ENCODE measurements around the gene ATF1.

ATF1 gene

DNA sequence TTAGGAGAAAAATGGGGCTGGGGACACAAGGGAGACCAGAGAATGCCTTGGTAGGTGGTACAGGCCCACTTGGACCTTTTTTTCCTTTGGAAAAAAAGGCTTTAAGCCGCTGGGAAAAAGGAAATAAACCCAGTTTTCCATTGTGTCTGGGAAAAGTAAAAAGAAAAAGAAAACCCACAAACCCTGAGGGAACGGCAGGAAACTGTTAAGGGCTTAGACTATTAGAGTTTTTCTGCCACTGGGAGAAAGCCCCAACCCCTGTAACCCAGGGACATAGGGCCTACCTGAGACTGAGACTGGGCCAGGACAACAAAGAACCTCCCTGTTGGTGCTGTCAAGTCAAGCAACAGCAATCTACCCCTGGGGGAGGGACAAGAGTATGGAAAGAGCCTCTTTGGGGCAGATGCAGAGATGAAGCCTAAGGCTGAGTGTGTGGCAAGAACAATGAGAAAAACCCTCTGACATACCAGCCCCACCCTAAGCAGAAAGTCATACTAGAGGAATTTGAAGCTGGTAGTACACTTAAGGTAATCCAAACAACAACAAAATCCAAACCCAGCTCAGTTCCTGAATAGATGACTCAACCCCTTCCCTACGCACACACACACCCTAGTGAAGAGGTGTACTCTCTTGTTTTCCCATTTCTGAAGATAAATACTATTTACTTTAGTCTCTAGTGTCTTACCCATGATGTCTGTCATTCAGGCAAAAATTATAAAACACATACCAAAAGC lies 22.8 kb downstream of the ATF1 start:
- DNase-seq = peak; percentile 94
- H2BK120ac ChIP-seq (ENCODE audit: low read depth, low read length) = peak overlapping the region; percentile 89
- peak overlapping the region; percentile 52 to 78 for H3K18ac ChIP-seq (ENCODE audit: low read depth in 1 of 2, low read length in 2 of 2)
- H3K27me3 ChIP-seq (ENCODE audit: control insufficient read depth in 1 of 2, insufficient read depth in 1 of 2, low read length in 2 of 2) = no peaks in the 10 kb centered on the region
- no peak overlapping the region for H3K14ac ChIP-seq (ENCODE audit: low read length in 2 of 2)
- no peak overlapping the region for H2BK5ac ChIP-seq (ENCODE audit: low read depth, low read length, poor library complexity, severe bottlenecking)
- H3K4me3 ChIP-seq (ENCODE audit: insufficient read depth in 1 of 2, low read depth in 1 of 2, low read length in 2 of 2) = peak overlapping the region in 1 of 2 experiments; percentile 3
- H4K8ac ChIP-seq (ENCODE audit: low read length) = peak overlapping the region; percentile 87
- H2AFZ ChIP-seq (ENCODE audit: low read depth, low read length) = no peak overlapping the region
- H3K4ac ChIP-seq (ENCODE audit: low read depth in 1 of 2, low read length in 2 of 2) = peak overlapping the region; percentile 29 to 82
- H3K23ac ChIP-seq (ENCODE audit: low read length in 2 of 2) = no peak overlapping the region
- peak overlapping the region; percentile 95 for H2AK5ac ChIP-seq (ENCODE audit: low read length, severe bottlenecking)
- H2BK12ac ChIP-seq (ENCODE audit: low read length in 2 of 2) = peak overlapping the region; percentile 51 to 78
- H3K4me1 ChIP-seq (ENCODE audit: control insufficient read depth, insufficient read depth, low read depth, low read length) = peaks cover 14% of the 10 kb centered on the region
- 2% methylated on average over 3 of the region's 3 CpGs for WGBS
- H3K36me3 ChIP-seq (ENCODE audit: control insufficient read depth in 1 of 2, insufficient read depth in 2 of 2, low read depth in 1 of 2, low read length in 2 of 2) = peaks cover 2 to 26% of the 10 kb centered on the region in 2 experiments
- H2BK15ac ChIP-seq (ENCODE audit: low read depth, poor library complexity, severe bottlenecking) = no peak overlapping the region
- peak overlapping the region; percentile 56 for H3K9ac ChIP-seq (ENCODE audit: low read length)
- H4K91ac ChIP-seq (ENCODE audit: low read length) = peak overlapping the region; percentile 34
- H3K79me1 ChIP-seq (replicated peaks; ENCODE audit: low read length, poor library complexity, severe bottlenecking) = peaks cover 13% of the 10 kb centered on the region
- H3K4me2 ChIP-seq (ENCODE audit: low read length, poor library complexity, severe bottlenecking) = peak overlapping the region; percentile 52
- H3K9me3 ChIP-seq (ENCODE audit: control insufficient read depth, low read length) = peaks cover 6% of the 10 kb centered on the region
- peak overlapping the region; percentile 82 for H3K27ac ChIP-seq (ENCODE audit: low read length, poor library complexity, severe bottlenecking)

DNA sequence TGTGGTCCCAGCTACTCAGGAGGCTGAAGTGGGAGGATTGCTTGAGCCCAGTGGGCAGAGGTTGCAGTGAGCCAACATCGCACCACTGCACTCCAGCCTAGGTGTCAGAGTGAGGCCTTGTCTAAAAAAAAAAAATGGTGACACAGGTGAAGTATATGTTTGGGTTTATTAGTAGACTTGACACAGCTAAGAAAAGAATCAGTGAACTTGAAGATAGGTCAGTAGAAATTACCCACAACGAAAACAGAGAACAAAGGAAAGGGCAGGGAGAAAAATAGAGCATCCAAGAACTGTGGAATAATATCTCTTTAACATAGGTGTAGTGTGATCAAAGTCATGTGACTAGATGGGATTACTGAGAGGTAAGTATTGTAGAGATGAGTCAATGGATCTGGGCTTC lies 23.7 kb downstream of the ATF1 start:
- DNase-seq = peak; percentile 2
- H3K4me3 ChIP-seq (ENCODE audit: insufficient read depth in 1 of 2, low read depth in 1 of 2, low read length in 2 of 2) = no peak overlapping the region
- no peak overlapping the region for H3K9ac ChIP-seq (ENCODE audit: low read length)

GRCh38 chr12:50788561-50788960 lies 24.7 kb downstream of the ATF1 start:
- WGBS = 0% methylated on average over 3 of the region's 3 CpGs
- peaks cover 14% of the 10 kb centered on the region for H3K4me1 ChIP-seq (ENCODE audit: control insufficient read depth, insufficient read depth, low read depth, low read length)
- no peak overlapping the region for H3K4ac ChIP-seq (ENCODE audit: low read depth in 1 of 2, low read length in 2 of 2)
- H3K36me3 ChIP-seq (ENCODE audit: control insufficient read depth in 1 of 2, insufficient read depth in 2 of 2, low read depth in 1 of 2, low read length in 2 of 2) = peaks cover 2 to 16% of the 10 kb centered on the region in 2 experiments
- H3K27me3 ChIP-seq (ENCODE audit: control insufficient read depth in 1 of 2, insufficient read depth in 1 of 2, low read length in 2 of 2) = no peaks in the 10 kb centered on the region
- no peak overlapping the region for H2AFZ ChIP-seq (ENCODE audit: low read depth, low read length)
- H2BK5ac ChIP-seq (ENCODE audit: low read depth, low read length, poor library complexity, severe bottlenecking) = no peak overlapping the region
- no peak overlapping the region for H3K9ac ChIP-seq (ENCODE audit: low read length)
- peaks cover 15% of the 10 kb centered on the region for H3K79me1 ChIP-seq (replicated peaks; ENCODE audit: low read length, poor library complexity, severe bottlenecking)
- H2BK12ac ChIP-seq (ENCODE audit: low read length in 2 of 2) = no peak overlapping the region
- peaks cover 6% of the 10 kb centered on the region for H3K9me3 ChIP-seq (ENCODE audit: control insufficient read depth, low read length)
- no peak overlapping the region for H2AK5ac ChIP-seq (ENCODE audit: low read length, severe bottlenecking)
- DNase-seq = peak; percentile 93
- H3K4me3 ChIP-seq (ENCODE audit: insufficient read depth in 1 of 2, low read depth in 1 of 2, low read length in 2 of 2) = no peak overlapping the region
- no peak overlapping the region for H3K14ac ChIP-seq (ENCODE audit: low read length in 2 of 2)
- no peak overlapping the region for H2BK15ac ChIP-seq (ENCODE audit: low read depth, poor library complexity, severe bottlenecking)
- H4K91ac ChIP-seq (ENCODE audit: low read length) = no peak overlapping the region
- no peak overlapping the region for H3K23ac ChIP-seq (ENCODE audit: low read length in 2 of 2)
- H3K18ac ChIP-seq (ENCODE audit: low read depth in 1 of 2, low read length in 2 of 2) = no peak overlapping the region
- no peak overlapping the region for H3K4me2 ChIP-seq (ENCODE audit: low read length, poor library complexity, severe bottlenecking)
- peak overlapping the region; percentile 52 for H3K27ac ChIP-seq (ENCODE audit: low read length, poor library complexity, severe bottlenecking)
- no peak overlapping the region for H2BK120ac ChIP-seq (ENCODE audit: low read depth, low read length)
- no peak overlapping the region for H4K8ac ChIP-seq (ENCODE audit: low read length)

More for the DNA sequence above, 23.7 kb downstream of the ATF1 start:
- peaks cover 6% of the 10 kb centered on the region for H3K9me3 ChIP-seq (ENCODE audit: control insufficient read depth, low read length)
- H4K91ac ChIP-seq (ENCODE audit: low read length) = no peak overlapping the region
- H3K79me1 ChIP-seq (replicated peaks; ENCODE audit: low read length, poor library complexity, severe bottlenecking) = peaks cover 15% of the 10 kb centered on the region
- peaks cover 2 to 22% of the 10 kb centered on the region in 2 experiments for H3K36me3 ChIP-seq (ENCODE audit: control insufficient read depth in 1 of 2, insufficient read depth in 2 of 2, low read depth in 1 of 2, low read length in 2 of 2)
- peak overlapping the region in 1 of 2 experiments; percentile 38 for H2BK12ac ChIP-seq (ENCODE audit: low read length in 2 of 2)
- peak overlapping the region; percentile 63 for H2BK15ac ChIP-seq (ENCODE audit: low read depth, poor library complexity, severe bottlenecking)
- no peaks in the 10 kb centered on the region for H3K27me3 ChIP-seq (ENCODE audit: control insufficient read depth in 1 of 2, insufficient read depth in 1 of 2, low read length in 2 of 2)
- WGBS = 96% methylated on average over 2 of the region's 2 CpGs
- H4K8ac ChIP-seq (ENCODE audit: low read length) = no peak overlapping the region
- no peak overlapping the region for H3K4ac ChIP-seq (ENCODE audit: low read depth in 1 of 2, low read length in 2 of 2)
- H3K14ac ChIP-seq (ENCODE audit: low read length in 2 of 2) = no peak overlapping the region
- no peak overlapping the region for H2AFZ ChIP-seq (ENCODE audit: low read depth, low read length)
- no peak overlapping the region for H2BK5ac ChIP-seq (ENCODE audit: low read depth, low read length, poor library complexity, severe bottlenecking)
- no peak overlapping the region for H2AK5ac ChIP-seq (ENCODE audit: low read length, severe bottlenecking)
- peak overlapping the region; percentile 37 to 57 for H3K18ac ChIP-seq (ENCODE audit: low read depth in 1 of 2, low read length in 2 of 2)
- no peak overlapping the region for H3K4me2 ChIP-seq (ENCODE audit: low read length, poor library complexity, severe bottlenecking)
- H3K27ac ChIP-seq (ENCODE audit: low read length, poor library complexity, severe bottlenecking) = no peak overlapping the region
- peaks cover 14% of the 10 kb centered on the region for H3K4me1 ChIP-seq (ENCODE audit: control insufficient read depth, insufficient read depth, low read depth, low read length)
- no peak overlapping the region for H2BK120ac ChIP-seq (ENCODE audit: low read depth, low read length)
- H3K23ac ChIP-seq (ENCODE audit: low read length in 2 of 2) = no peak overlapping the region

- H2AFZ ChIP-seq (ENCODE audit: low read depth, low read length) = no peak overlapping the region
- no peak overlapping the region for H2BK15ac ChIP-seq (ENCODE audit: low read depth, poor library complexity, severe bottlenecking)
- peaks cover 16% of the 10 kb centered on the region for H3K79me1 ChIP-seq (replicated peaks; ENCODE audit: low read length, poor library complexity, severe bottlenecking)
- H3K18ac ChIP-seq (ENCODE audit: low read depth in 1 of 2, low read length in 2 of 2) = peak overlapping the region in 1 of 2 experiments; percentile 28
- peaks cover 0 to 13% of the 10 kb centered on the region in 2 experiments for H3K36me3 ChIP-seq (ENCODE audit: control insufficient read depth in 1 of 2, insufficient read depth in 2 of 2, low read depth in 1 of 2, low read length in 2 of 2)
- no peak overlapping the region for H2AK5ac ChIP-seq (ENCODE audit: low read length, severe bottlenecking)
- no peak overlapping the region for H3K4me2 ChIP-seq (ENCODE audit: low read length, poor library complexity, severe bottlenecking)
- H3K23ac ChIP-seq (ENCODE audit: low read length in 2 of 2) = no peak overlapping the region
- no peak overlapping the region for H3K14ac ChIP-seq (ENCODE audit: low read length in 2 of 2)
- no peak overlapping the region for H3K27ac ChIP-seq (ENCODE audit: low read length, poor library complexity, severe bottlenecking)
- WGBS = 100% methylated on average over 3 of the region's 5 CpGs
- no peaks in the 10 kb centered on the region for H3K27me3 ChIP-seq (ENCODE audit: control insufficient read depth in 1 of 2, insufficient read depth in 1 of 2, low read length in 2 of 2)
- H2BK5ac ChIP-seq (ENCODE audit: low read depth, low read length, poor library complexity, severe bottlenecking) = no peak overlapping the region
- peak; percentile 17 for DNase-seq
- H3K4ac ChIP-seq (ENCODE audit: low read depth in 1 of 2, low read length in 2 of 2) = no peak overlapping the region
- H3K4me1 ChIP-seq (ENCODE audit: control insufficient read depth, insufficient read depth, low read depth, low read length) = peaks cover 11% of the 10 kb centered on the region
- no peak overlapping the region for H2BK12ac ChIP-seq (ENCODE audit: low read length in 2 of 2)
- no peak overlapping the region for H3K4me3 ChIP-seq (ENCODE audit: insufficient read depth in 1 of 2, low read depth in 1 of 2, low read length in 2 of 2)
- H3K9me3 ChIP-seq (ENCODE audit: control insufficient read depth, low read length) = peaks cover 6% of the 10 kb centered on the region
- H4K91ac ChIP-seq (ENCODE audit: low read length) = no peak overlapping the region
- H4K8ac ChIP-seq (ENCODE audit: low read length) = no peak overlapping the region
- no peak overlapping the region for H2BK120ac ChIP-seq (ENCODE audit: low read depth, low read length)
- no peak overlapping the region for H3K9ac ChIP-seq (ENCODE audit: low read length)
Observed at GRCh38 chr12:50790081-50790480, 26.2 kb downstream of the ATF1 start.
